GM12801 (cell line): Measurements from ENCODE around the gene C4BPA.

Source experiments
- TF ChIP-seq, protein P1 (sequence below): IDR thresholded peaks from one replicate; pipeline ENCODE4 v1.5.1; 2011; ENCODE audit warnings: control low read depth; ENCODE audit not compliant: insufficient read length; ENCODE audit errors: extremely low read depth

C4BPA gene

DNA sequence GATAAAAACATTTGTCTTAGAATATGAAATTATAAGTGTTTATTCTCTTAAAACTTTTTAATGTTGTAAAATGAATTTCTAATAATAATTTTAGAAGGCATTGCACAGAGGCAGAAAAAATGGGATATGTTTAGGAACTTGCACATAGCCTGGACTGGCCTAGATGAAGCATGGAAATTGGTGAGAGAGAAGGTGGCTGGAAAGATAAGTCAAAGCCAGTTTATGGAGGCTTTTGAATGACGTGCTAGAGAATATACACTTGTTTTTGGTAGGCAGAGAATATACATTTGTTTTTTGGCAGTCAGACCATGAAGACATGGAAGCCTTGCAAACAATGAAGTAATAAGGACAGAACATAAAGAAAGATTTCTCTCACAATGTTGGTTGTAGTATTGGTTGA, 2.3 kb upstream of the C4BPA start:
- TF ChIP-seq, protein P1, sequence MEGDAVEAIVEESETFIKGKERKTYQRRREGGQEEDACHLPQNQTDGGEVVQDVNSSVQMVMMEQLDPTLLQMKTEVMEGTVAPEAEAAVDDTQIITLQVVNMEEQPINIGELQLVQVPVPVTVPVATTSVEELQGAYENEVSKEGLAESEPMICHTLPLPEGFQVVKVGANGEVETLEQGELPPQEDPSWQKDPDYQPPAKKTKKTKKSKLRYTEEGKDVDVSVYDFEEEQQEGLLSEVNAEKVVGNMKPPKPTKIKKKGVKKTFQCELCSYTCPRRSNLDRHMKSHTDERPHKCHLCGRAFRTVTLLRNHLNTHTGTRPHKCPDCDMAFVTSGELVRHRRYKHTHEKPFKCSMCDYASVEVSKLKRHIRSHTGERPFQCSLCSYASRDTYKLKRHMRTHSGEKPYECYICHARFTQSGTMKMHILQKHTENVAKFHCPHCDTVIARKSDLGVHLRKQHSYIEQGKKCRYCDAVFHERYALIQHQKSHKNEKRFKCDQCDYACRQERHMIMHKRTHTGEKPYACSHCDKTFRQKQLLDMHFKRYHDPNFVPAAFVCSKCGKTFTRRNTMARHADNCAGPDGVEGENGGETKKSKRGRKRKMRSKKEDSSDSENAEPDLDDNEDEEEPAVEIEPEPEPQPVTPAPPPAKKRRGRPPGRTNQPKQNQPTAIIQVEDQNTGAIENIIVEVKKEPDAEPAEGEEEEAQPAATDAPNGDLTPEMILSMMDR = no peak

DNA sequence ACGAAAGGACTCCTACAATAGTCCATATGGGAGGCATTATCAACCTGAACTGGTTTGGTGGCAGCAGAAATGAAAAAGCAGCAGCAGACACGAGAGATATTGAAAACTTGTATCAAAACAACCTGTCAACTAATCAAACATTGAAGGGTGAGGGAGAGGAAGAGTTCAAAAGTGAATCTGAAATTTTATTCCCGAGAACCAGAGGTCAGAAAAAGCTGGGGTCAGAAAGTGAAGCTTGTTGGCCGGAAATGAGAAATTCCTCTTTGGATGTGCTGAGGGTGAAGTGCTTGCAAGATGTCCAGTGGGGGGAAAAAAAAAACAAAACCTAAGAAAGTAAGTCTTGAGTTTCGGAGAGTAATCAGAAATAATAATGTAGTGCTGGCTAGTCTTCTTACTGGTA, 1.9 kb upstream of the C4BPA start:
- TF ChIP-seq, protein P1 = no peak

GRCh38 chr1:207102659-207103058, 1.4 kb upstream of the C4BPA start:
- TF ChIP-seq, protein P1 = no peak

- TF ChIP-seq, protein P1 = no peak
These were observed 5.0 kb downstream of the C4BPA start for GRCh38 chr1:207109004-207109403.

DNA sequence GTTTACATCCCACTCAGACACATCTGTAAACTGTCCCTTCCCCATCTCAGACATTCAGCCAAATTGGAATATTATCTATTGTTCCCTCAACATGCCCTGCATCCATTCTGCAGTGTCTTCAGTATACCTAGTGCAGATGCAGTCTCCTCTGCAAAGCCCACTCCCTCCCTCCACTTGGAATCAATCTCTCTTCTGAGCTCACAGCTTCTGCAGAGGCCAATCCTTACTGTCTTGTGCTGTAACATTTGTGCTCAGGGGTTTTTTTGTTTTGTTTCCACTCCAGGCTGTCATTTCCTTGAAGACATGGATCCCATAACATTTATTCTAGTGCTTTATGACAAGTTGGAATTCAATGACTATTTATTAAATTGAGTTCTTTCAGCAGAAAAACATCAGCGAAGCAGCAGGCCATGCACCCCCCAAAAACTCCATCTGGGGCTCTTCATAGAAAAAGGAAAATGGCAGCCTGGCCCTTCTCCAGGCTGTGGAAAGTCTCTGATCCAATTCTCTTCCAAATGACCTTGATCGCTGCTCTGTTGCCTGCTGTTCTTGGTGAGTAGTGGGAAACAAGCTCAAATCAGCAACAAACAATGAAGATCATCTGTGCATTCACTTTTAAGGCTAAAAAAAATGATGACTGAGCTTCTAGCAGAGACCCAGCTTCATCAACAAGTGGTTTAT, 8.7 kb downstream of the C4BPA start:
- TF ChIP-seq, protein P1 = no peak

GRCh38 chr1:207115269-207115668, 11.2 kb downstream of the C4BPA start:
- TF ChIP-seq, protein P1 = no peak

DNA sequence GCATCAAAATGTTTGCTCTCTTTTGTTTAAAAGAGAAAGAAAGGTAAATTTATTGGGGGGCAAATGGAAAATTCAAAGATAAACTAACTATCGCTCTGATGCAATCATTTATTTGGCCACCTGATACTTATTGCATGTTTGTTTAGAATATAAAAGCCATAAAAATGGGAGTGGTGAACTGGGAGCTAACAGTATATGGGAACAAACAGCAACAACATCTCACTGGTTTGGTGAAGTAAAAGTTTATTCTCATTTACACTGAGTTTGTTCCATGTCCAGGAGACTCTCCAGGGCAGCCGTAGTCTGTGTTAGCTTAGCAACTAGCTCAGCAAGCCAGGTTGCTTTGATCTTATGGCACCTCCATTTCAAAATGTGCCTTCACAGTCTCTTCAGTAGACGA, 20.4 kb downstream of the C4BPA start:
- TF ChIP-seq, protein P1 = no peak
